ENCODE data around the gene C2orf80.
"Not testable (repeated sequence)": the region's sequence is repeated elsewhere in the genome, so short reads cannot be mapped to it uniquely, and the experiment has no call there.

C2orf80 gene

GRCh38 chr2:208189810-208190503, at the start of gene C2orf80:
TSS of gene C2orf80 (minus strand) at chr2:208190030. CDS start at chr2:208186986, 3,044 bp downstream.
- DNase-seq (ENCODE audit: extremely low spot score, insufficient read length, low read depth) = no peak
- no peak for FAIRE-seq

- DNase-seq (ENCODE audit: extremely low spot score, insufficient read length, low read depth) (no peak), FAIRE-seq (no peak)
Measured at GRCh38 chr2:208235860-208236259, 46.0 kb upstream of the C2orf80 start.

- DNase-seq (ENCODE audit: extremely low spot score, insufficient read length, low read depth) (no peak), FAIRE-seq (no peak)
Measured at GRCh38 chr2:208234786-208235185, 45.0 kb upstream of the C2orf80 start.

- no peak for DNase-seq (ENCODE audit: extremely low spot score, insufficient read length, low read depth)
- no peak for FAIRE-seq
Measured at GRCh38 chr2:208228476-208228875, 38.6 kb upstream of the C2orf80 start.

GRCh38 chr2:208227581-208228232, 37.9 kb upstream of the C2orf80 start:
- FAIRE-seq = no peak

GRCh38 chr2:208224802-208225201, 35.0 kb upstream of the C2orf80 start:
- DNase-seq (ENCODE audit: extremely low spot score, insufficient read length, low read depth) (no peak), FAIRE-seq (no peak)

More at GRCh38 chr2:208227581-208228232, 37.9 kb upstream of the C2orf80 start:
- DNase-seq (ENCODE audit: extremely low spot score, insufficient read length, low read depth) = no peak

- FAIRE-seq (no peak), DNase-seq (ENCODE audit: extremely low spot score, insufficient read length, low read depth) (no peak)
Measured at GRCh38 chr2:208222351-208222750, 32.5 kb upstream of the C2orf80 start.

- not testable (repeated sequence) for DNase-seq (ENCODE audit: extremely low spot score, insufficient read length, low read depth); FAIRE-seq
Measured at GRCh38 chr2:208221873-208222272, 32.0 kb upstream of the C2orf80 start.

- no peak for FAIRE-seq
- no peak for DNase-seq (ENCODE audit: extremely low spot score, insufficient read length, low read depth)
Measured at GRCh38 chr2:208210688-208211451, 21.0 kb upstream of the C2orf80 start.

- FAIRE-seq = no peak
- no peak for DNase-seq (ENCODE audit: extremely low spot score, insufficient read length, low read depth)
Measured at GRCh38 chr2:208208335-208209085, 18.7 kb upstream of the C2orf80 start.

- no peak for DNase-seq (ENCODE audit: extremely low spot score, insufficient read length, low read depth)
- FAIRE-seq = no peak
Measured at GRCh38 chr2:208207769-208208168, 17.9 kb upstream of the C2orf80 start.

GRCh38 chr2:208204166-208204565, 14.3 kb upstream of the C2orf80 start:
- DNase-seq (ENCODE audit: extremely low spot score, insufficient read length, low read depth) (no peak), FAIRE-seq (no peak)

- FAIRE-seq = no peak
Measured at GRCh38 chr2:208195531-208195930, 5.7 kb upstream of the C2orf80 start.

GRCh38 chr2:208192611-208193236, 2.9 kb upstream of the C2orf80 start:
- DNase-seq (ENCODE audit: extremely low spot score, insufficient read length, low read depth) (no peak), FAIRE-seq (no peak)

More at GRCh38 chr2:208195531-208195930, 5.7 kb upstream of the C2orf80 start:
- DNase-seq (ENCODE audit: extremely low spot score, insufficient read length, low read depth) = no peak

GRCh38 chr2:208189069-208189809, 591 bp downstream of the C2orf80 start:
- DNase-seq (ENCODE audit: extremely low spot score, insufficient read length, low read depth) (no peak), FAIRE-seq (no peak)

GRCh38 chr2:208186893-208187292, 2.9 kb downstream of the C2orf80 start:
- DNase-seq (ENCODE audit: extremely low spot score, insufficient read length, low read depth) (no peak), FAIRE-seq (no peak)

- FAIRE-seq (no peak), DNase-seq (ENCODE audit: extremely low spot score, insufficient read length, low read depth) (no peak)
Measured at GRCh38 chr2:208186465-208186864, 3.4 kb downstream of the C2orf80 start.

GRCh38 chr2:208183972-208184705, 5.7 kb downstream of the C2orf80 start:
- no peak for FAIRE-seq

More at GRCh38 chr2:208183972-208184705, 5.7 kb downstream of the C2orf80 start:
- DNase-seq (ENCODE audit: extremely low spot score, insufficient read length, low read depth) = no peak
